Testis (tissue), 3 donors: ENCODE measurements around the gene UBAP2L. TPM values are rescaled to one million over a fixed set of nuclear protein-coding genes. Genes with fewer than 3 reads are reported as not detected.

ENCODE experiments used
- DNase-seq: peaks from one replicate; pipeline ENCODE4 v3.0.0-alpha.2; 2019
- H3K27ac ChIP-seq, 2 donors: fragments of 200-600 bp; sonication (generic); one replicate each; pipeline ENCODE4 v1.5.1; 2019
- H3K27me3 ChIP-seq: fragments of 200-600 bp; sonication (generic); one replicate; pipeline ENCODE4 v1.5.1; 2019
- H3K36me3 ChIP-seq: fragments of 200-600 bp; sonication (generic); one replicate; pipeline ENCODE4 v1.5.1; 2017; ENCODE audit warnings: low read depth; ENCODE audit errors: missing control alignments
- H3K4me1 ChIP-seq: fragments of 200-600 bp; sonication (generic); one replicate; pipeline ENCODE4 v1.5.1; 2019
- H3K4me3 ChIP-seq, 2 donors: fragments of 200-600 bp; sonication (generic); one replicate each; pipeline ENCODE4 v1.5.1; 2017 to 2019
- H3K9me3 ChIP-seq: fragments of 200-600 bp; sonication (generic); one replicate; pipeline ENCODE4 v1.5.1; 2017
- POLR2A ChIP-seq: fragments of 450-650 bp; IDR thresholded peaks from one replicate; pipeline ENCODE4 v1.6.1; 2017; ENCODE audit warnings: antibody characterized with exemption, mild to moderate bottlenecking, moderate library complexity
- WGBS, 2 donors: methylation state at CpG; one replicate each; pipeline ENCODE4 v1.1.5; 2018; 5-methylcytosine and 5-hydroxymethylcytosine counted together
- intact Hi-C: fragments of 100-400 bp; cut with DNase I; formaldehyde crosslinking; loops from one replicate; pipeline ENCODE4 v1.15.1; 2023; ENCODE audit warnings: low total_unique reads
- polyA plus RNA-seq: library from polyadenylated mRNA; stranded (reverse); fragments of 350-450 nt; fragmentation: Illumina TruSeq; extraction: RNeasy Lipid Tissue Mini Kit (QIAGEN cat#74804); gene quantifications from one replicate; pipeline ENCODE4 v1.2.3, GENCODE V29; 2014; ENCODE audit warnings: low read depth, low replicate concordance; ENCODE audit not compliant: insufficient read depth
- total RNA-seq, 2 donors: library from RNA; depleted of rRNA; stranded (reverse); fragments of >200 nt; gene quantifications; one replicate each; pipeline ENCODE4 v1.2.3, GENCODE V29; 2016
- TF ChIP-seq, protein P1 (sequence below), 3 experiments: fragments of 450-650 bp in 2 of 3; fragments of 200-600 bp in 1 of 3; sonication (generic) in 1 of 3; IDR thresholded peaks; one replicate each; pipeline ENCODE4 v1.5.1; 2016 to 2019; ENCODE audit warnings: antibody characterized with exemption in 3 of 3, mild to moderate bottlenecking in 2 of 3, moderate library complexity in 1 of 3

Gene UBAP2L
- total and polyA plus RNA-seq, 3 donors from 2014 or later: 159 to 174 (median 166) TPM

DNA sequence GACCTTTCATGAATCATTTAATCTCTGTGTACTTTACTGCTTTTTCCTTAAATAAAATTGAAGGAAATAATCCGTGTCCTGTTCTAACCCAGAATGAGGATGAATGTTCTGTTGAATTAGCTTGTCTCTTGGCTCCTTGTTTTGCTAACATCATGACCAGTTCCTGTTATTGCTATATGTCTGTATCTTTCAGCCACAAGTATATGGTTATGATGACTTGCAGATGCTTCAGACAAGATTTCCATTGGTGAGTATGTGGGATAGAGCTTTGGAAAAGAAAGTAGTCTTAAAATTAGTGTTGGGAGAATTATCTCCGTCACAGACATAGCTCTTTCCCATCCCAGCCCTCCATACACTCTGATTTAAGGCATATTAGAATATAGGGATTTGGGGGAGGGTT, 38.0 kb downstream of the UBAP2L start:
- Histone ChIP-seq H3K4me3 (no peak overlapping the region), H3K4me1 (no peaks in the 10 kb centered on the region), H3K27me3 (no peaks in the 10 kb centered on the region), H3K36me3 (no peaks in the 10 kb centered on the region), H3K9me3 (no peaks in the 10 kb centered on the region), H3K27ac (no peak overlapping the region)
- TF ChIP-seq, protein P1, sequence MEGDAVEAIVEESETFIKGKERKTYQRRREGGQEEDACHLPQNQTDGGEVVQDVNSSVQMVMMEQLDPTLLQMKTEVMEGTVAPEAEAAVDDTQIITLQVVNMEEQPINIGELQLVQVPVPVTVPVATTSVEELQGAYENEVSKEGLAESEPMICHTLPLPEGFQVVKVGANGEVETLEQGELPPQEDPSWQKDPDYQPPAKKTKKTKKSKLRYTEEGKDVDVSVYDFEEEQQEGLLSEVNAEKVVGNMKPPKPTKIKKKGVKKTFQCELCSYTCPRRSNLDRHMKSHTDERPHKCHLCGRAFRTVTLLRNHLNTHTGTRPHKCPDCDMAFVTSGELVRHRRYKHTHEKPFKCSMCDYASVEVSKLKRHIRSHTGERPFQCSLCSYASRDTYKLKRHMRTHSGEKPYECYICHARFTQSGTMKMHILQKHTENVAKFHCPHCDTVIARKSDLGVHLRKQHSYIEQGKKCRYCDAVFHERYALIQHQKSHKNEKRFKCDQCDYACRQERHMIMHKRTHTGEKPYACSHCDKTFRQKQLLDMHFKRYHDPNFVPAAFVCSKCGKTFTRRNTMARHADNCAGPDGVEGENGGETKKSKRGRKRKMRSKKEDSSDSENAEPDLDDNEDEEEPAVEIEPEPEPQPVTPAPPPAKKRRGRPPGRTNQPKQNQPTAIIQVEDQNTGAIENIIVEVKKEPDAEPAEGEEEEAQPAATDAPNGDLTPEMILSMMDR (IDR thresholded peaks at IDR 0.05): no peak
- no peak for TF ChIP-seq POLR2A
- WGBS, 2 donors: 89 to 96% methylated on average over 2 of the region's 2 CpGs
- intact Hi-C loops: no loop called here
- no peak for DNase-seq

DNA sequence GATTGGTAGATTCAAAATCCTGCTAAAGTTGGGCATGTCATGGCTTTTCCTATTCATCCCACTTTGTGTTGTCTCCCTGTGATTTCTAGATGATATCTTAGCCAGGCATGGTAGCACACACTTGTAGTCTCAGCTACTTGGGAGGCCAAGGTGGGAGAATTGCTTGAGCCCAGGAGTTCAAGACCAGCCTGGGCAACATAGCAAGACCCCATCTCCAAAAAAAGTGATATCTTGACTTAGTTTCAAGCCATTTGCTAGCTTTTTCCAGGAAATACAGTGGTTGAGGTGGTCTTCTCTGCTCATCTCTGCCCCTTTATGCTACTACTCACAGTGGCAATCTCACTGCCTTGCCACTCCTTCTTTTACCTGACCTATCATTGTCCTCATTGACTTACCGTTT, 39.4 kb downstream of the UBAP2L start:
- 78% methylated on average over 1 of the region's 1 CpG for WGBS, 2 donors
- Histone ChIP-seq H3K9me3 (no peaks in the 10 kb centered on the region), H3K4me3 (no peak overlapping the region), H3K4me1 (no peaks in the 10 kb centered on the region), H3K27me3 (no peaks in the 10 kb centered on the region), H3K36me3 (no peaks in the 10 kb centered on the region), H3K27ac (no peak overlapping the region)
- TF ChIP-seq POLR2A: no peak
- TF ChIP-seq, protein P1 (IDR thresholded peaks at IDR 0.05): no peak
- DNase-seq: no peak
- intact Hi-C loops: no loop called here

DNA sequence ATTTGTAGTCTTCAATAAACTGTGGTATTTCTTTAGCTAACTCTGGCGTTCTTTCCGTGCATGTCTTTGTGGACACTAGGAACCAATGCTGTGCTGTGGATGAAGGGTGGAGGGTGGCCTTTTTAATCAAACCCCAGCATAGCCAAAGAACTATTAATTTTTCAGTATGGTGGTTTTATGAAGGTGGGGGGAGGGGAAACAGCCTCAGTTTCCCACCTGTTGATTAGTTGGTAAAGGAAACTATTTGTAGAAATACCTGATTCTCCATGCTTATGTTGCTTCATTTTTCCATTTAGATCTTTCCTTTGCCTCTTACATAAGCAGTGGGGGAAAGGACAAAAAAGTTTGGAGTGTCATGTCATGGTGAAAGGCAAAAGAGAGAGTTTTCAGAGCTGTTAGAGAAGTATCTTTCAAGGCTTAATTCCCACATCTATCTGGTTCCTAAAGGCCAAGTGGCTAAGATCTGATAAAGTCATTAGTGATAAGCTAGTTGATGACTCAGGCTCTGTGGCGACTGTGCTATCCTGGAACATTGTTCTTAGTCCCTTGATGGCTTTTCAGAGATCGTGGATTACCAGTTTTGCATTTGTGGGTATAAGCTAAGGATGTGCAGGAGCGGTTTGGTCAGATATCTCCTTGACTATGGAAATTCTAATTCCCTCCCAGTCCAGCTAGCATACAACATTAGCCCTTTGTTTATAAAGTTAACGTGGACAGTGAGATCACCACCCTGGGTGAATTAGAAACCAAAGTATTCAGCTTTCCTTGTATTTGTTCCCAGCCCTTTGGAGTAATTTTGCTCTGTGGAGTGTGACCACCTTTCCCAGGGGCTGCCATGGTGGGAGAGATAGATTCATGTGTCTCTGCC, 42.9 kb downstream of the UBAP2L start:
- no peaks in the 10 kb centered on the region for H3K4me1 ChIP-seq
- no peaks in the 10 kb centered on the region for H3K27me3 ChIP-seq
- H3K36me3 ChIP-seq: no peaks in the 10 kb centered on the region
- H3K9me3 ChIP-seq: no peaks in the 10 kb centered on the region
- H3K4me3 ChIP-seq: no peak overlapping the region
- TF ChIP-seq POLR2A: no peak
- TF ChIP-seq, protein P1 (IDR thresholded peaks at IDR 0.05): no peak
- WGBS, 2 donors: 71 to 77% methylated on average over 6 of the region's 6 CpGs
- intact Hi-C loops: no loop called here
- no peak overlapping the region for H3K27ac ChIP-seq
- DNase-seq: no peak

DNA sequence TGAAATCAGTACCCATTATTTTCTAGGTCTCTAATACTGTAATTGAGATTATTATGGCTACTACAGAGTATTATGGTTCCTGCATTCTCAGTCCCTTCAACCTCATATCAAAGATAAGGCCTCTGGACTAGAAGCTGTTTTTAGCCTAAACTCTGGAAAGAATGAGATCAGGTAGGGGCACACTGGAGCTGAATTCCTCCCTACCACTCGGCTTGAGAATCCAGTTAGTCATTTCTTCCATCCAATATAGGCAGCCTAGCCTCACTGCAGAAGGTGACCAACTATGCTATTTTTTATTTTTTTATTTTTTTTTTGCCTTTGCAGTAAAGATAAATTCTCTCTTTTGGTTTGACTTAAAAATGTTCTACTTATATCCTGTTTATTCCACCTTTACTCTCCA, 43.7 kb downstream of the UBAP2L start:
- TF ChIP-seq, protein P1 (IDR thresholded peaks at IDR 0.05): no peak
- TF ChIP-seq POLR2A: no peak
- H3K27me3 ChIP-seq: no peaks in the 10 kb centered on the region
- H3K4me1 ChIP-seq: no peaks in the 10 kb centered on the region
- H3K4me3 ChIP-seq: no peak overlapping the region
- no peaks in the 10 kb centered on the region for H3K9me3 ChIP-seq
- no peak overlapping the region for H3K27ac ChIP-seq
- intact Hi-C loops: no loop called here
- DNase-seq: no peak
- H3K36me3 ChIP-seq: no peaks in the 10 kb centered on the region
- WGBS, 2 donors: 64 to 73% methylated on average over 1 of the region's 1 CpG

GRCh38 chr1:154265586-154265985, 44.8 kb downstream of the UBAP2L start:
- H3K27me3 ChIP-seq: no peaks in the 10 kb centered on the region
- no peak overlapping the region for H3K27ac ChIP-seq
- no peak for DNase-seq
- no peaks in the 10 kb centered on the region for H3K9me3 ChIP-seq
- TF ChIP-seq, protein P1 (IDR thresholded peaks at IDR 0.05): no peak
- no peaks in the 10 kb centered on the region for H3K4me1 ChIP-seq
- H3K4me3 ChIP-seq: no peak overlapping the region
- intact Hi-C loops: no loop called here
- WGBS, 2 donors: 82 to 83% methylated on average over 4 of the region's 4 CpGs
- H3K36me3 ChIP-seq: no peaks in the 10 kb centered on the region
